ENCODE data around the gene REXO4. TPM values are rescaled to one million over a fixed set of nuclear protein-coding genes. Genes with fewer than 3 reads are reported as not detected.
"Not testable (repeated sequence)": the region's sequence is repeated elsewhere in the genome, so short reads cannot be mapped to it uniquely, and the experiment has no call there.

The REXO4 gene
- polyA plus RNA-seq, 1 donor from 2014 or later: 31.6 TPM

GRCh38 chr9:133378408-133378962 is 39.3 kb downstream of the REXO4 start:
- peak overlapping the region in 2 of 4 donors; percentile 46 to 74 for H3K4me3 Mint-ChIP-seq
- no peaks in the 10 kb centered on the region for H3K27me3 Mint-ChIP-seq
- H3K9me3 Mint-ChIP-seq: no peaks in the 10 kb centered on the region
- no peaks in the 10 kb centered on the region for H3K36me3 Mint-ChIP-seq
- peaks cover 8 to 12% (median 12%) of the 10 kb centered on the region in 3 donors for H3K4me1 Mint-ChIP-seq
- H3K27ac Mint-ChIP-seq: peak overlapping the region in 1 of 3 donors; percentile 29

DNA sequence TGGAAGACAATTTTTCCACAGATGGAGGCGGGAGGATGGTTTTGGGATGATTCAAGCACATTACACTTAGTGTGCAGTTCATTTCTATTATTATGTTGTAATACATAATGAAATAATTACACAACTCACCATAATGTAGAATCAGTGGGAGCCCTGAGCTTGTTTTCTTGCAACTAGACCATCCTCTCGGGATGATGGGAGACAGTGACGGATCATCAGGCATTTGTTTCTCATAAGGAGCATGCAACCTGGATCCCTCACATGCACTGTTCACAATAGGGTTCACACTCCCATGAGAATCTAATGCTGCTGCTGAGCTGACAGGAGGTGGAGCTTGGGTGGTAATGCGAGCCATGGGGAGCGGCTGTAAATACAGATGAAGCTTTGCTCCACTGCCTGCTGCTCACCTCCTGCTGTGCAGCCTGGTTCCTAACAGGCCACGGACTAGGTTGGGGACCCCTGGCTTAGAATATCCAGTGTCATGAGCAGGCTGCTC is 40.0 kb downstream of the REXO4 start:
- H3K4me1 Mint-ChIP-seq: peaks cover 10 to 15% (median 14%) of the 10 kb centered on the region in 3 donors
- H3K4me3 Mint-ChIP-seq: peak overlapping the region in 2 of 4 donors; percentile 76 to 81
- H3K9me3 Mint-ChIP-seq: no peaks in the 10 kb centered on the region
- peak overlapping the region in 1 of 3 donors; percentile 29 for H3K27ac Mint-ChIP-seq
- no peaks in the 10 kb centered on the region for H3K36me3 Mint-ChIP-seq
- no peaks in the 10 kb centered on the region for H3K27me3 Mint-ChIP-seq

DNA sequence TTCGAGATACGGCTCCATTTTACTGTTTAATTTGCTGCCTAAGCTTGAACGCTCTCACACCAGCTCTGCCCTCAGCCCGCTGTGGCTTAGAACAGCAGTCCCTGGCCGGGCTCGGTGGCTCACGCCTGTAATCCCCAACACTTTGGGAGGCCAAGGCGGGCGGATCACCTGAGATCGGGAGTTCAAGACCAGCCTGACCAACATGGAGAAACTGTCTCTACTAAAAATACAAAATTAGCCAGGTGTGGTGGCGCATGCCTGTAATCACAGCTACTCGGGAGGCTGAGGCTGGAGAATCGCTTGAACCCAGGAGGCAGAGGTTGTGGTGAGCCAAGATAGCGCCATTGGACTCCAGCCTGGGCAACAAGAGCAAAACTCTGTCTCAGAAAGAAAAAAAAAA is 40.5 kb downstream of the REXO4 start:
- H3K27me3 Mint-ChIP-seq, H3K36me3 Mint-ChIP-seq, H3K9me3 Mint-ChIP-seq, H3K27ac Mint-ChIP-seq: not testable (repeated sequence)
- Mint-ChIP-seq H3K4me1 (peaks cover 15 to 19% (median 17%) of the 10 kb centered on the region in 3 donors), H3K4me3 (peak overlapping the region; percentile 52 to 83 (median 78))

DNA sequence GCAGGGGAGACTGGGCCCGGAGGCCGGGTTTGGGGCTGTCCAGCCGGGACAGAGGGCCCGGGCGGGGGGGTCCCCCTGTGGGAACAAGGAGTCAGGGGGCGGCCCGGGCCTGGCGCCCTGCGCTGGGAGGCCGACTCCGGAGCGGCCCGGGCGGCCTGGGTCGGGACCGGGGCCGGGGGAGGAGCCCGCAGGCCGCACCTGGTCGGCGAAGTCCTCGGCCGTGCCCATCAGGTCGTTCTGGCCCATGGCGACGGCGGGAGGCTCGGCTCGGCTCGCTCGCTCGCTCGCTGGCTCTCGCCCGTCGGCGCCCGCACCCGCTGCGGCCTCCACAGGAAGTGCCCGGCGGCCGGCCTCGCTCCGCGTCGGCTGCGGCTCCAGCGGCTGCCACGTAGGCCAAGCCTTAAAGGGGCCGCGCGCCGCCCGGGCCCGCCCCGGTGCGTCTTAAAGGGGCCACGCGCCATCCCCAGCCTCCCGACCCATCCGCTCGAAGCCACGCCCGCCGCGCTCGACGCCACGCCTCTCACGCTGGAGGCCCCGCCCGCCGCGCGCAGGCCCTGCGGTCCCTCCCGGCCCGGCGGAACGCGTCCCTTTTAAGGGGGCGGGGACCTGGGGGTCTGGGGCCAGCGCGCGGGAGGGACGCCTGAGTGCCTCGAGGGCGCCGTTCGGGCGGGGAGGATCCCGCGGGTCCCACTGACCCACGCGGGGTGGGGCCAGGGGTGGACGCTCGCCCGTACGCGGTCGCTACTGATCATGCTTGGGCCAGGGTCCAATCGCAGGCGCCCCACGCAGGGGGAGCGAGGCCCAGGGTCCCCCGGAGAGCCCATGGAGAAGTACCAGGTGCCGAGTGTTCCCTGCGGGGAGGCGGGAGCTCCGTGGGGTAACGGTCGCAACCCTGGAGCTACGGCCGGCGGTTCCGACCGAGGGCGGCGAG is 41.8 kb downstream of the REXO4 start, which contains the start of the genes STKLD1 and SURF4:
TSS of gene STKLD1 (plus strand) at position 643 of the 931 bp plus-strand sequence. CDS start at position 751, 108 bp downstream.
TSS of gene SURF4 (minus strand) at position 337 of the 931 bp plus-strand sequence. CDS start at position 246, 91 bp downstream.
- H3K4me3 Mint-ChIP-seq: peak within 1 kb of the TSS; percentile 89 to 97 (median 94)
- peak within 1 kb of the TSS; percentile 88 to 98 (median 89) for H3K27ac Mint-ChIP-seq
- no peaks in the 10 kb centered on the region for H3K9me3 Mint-ChIP-seq
- no peaks in the 10 kb centered on the region for H3K27me3 Mint-ChIP-seq
- peaks cover 25 to 30% (median 27%) of the 10 kb centered on the region in 3 donors for H3K4me1 Mint-ChIP-seq
- H3K36me3 Mint-ChIP-seq: no peaks in the 10 kb centered on the region

GRCh38 chr9:133375116-133375723 is 42.6 kb downstream of the REXO4 start:
- Mint-ChIP-seq H3K27me3 (no peaks in the 10 kb centered on the region), H3K4me1 (peaks cover 33 to 37% (median 33%) of the 10 kb centered on the region in 3 donors), H3K36me3 (no peaks in the 10 kb centered on the region), H3K4me3 (peak overlapping the region; percentile 89 to 97 (median 94)), H3K27ac (peak overlapping the region; percentile 88 to 98 (median 89)), H3K9me3 (no peaks in the 10 kb centered on the region)

- Mint-ChIP-seq H3K36me3 (no peaks in the 10 kb centered on the region), H3K9me3 (no peaks in the 10 kb centered on the region), H3K4me3 (peak overlapping the region; percentile 89 to 97 (median 94)), H3K4me1 (peaks cover 33 to 42% (median 37%) of the 10 kb centered on the region in 3 donors), H3K27ac (peak overlapping the region; percentile 88 to 98 (median 89)), H3K27me3 (no peaks in the 10 kb centered on the region)
Observed at GRCh38 chr9:133374612-133375115, 43.1 kb downstream of the REXO4 start.

GRCh38 chr9:133372144-133372543 is 45.7 kb downstream of the REXO4 start:
- Mint-ChIP-seq H3K9me3 (no peaks in the 10 kb centered on the region), H3K36me3 (no peaks in the 10 kb centered on the region), H3K4me1 (peaks cover 39 to 51% (median 46%) of the 10 kb centered on the region in 3 donors), H3K27me3 (no peaks in the 10 kb centered on the region), H3K4me3 (peak overlapping the region in 3 of 4 donors; percentile 10 to 49 (median 41)), H3K27ac (peak overlapping the region in 1 of 3 donors; percentile 79)

DNA sequence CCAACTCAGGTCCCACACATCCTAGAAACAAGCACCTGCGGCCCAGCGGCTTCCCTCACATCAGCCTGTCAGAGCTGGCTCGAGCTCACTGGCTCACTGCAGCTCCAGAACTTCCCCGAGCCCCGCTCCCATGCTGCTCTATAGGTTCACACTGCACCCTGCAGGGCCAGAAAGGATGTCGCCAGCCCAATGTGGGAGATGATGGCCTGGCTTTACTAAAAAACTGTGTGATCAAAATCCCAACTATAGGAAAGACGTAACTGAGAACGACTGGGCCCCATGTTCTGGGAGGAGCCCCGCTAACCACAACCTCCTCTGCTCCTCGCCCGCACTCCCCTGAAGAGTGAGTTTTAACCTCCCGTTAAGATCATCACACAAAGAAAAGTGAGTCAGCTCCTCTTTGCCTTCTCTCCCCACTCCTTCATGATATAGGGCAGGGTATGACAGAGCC is 46.5 kb downstream of the REXO4 start:
- no peaks in the 10 kb centered on the region for H3K9me3 Mint-ChIP-seq
- peak overlapping the region; percentile 22 to 88 (median 62) for H3K4me3 Mint-ChIP-seq
- H3K27ac Mint-ChIP-seq: peak overlapping the region; percentile 53 to 96 (median 91)
- no peaks in the 10 kb centered on the region for H3K27me3 Mint-ChIP-seq
- peaks cover 39 to 51% (median 46%) of the 10 kb centered on the region in 3 donors for H3K4me1 Mint-ChIP-seq
- no peaks in the 10 kb centered on the region for H3K36me3 Mint-ChIP-seq

DNA sequence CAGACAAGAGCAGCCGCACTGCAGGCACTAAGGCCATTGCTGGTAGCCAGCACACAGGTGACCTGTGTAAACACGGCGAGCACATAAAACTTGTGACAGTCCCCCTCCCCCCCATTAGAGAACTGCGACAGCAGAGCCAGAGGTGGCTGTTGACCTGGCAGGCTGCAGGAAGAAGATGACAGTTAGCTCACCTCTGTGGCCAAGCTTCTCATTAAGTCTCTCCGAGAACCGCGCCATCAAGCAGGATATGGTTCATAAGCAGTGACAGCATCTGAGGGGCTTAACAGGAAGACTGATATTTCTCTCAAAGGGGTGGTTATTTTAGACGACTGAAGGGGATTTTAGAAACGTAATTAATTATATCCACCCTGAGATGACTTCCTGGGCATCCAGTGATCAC is 47.1 kb downstream of the REXO4 start:
- Mint-ChIP-seq H3K27ac (peak overlapping the region; percentile 53 to 96 (median 91)), H3K36me3 (no peaks in the 10 kb centered on the region), H3K9me3 (no peaks in the 10 kb centered on the region), H3K27me3 (no peaks in the 10 kb centered on the region), H3K4me1 (peaks cover 44 to 51% (median 46%) of the 10 kb centered on the region in 3 donors), H3K4me3 (peak overlapping the region in 3 of 4 donors; percentile 22 to 88 (median 41))

GRCh38 chr9:133369933-133370332 is 47.9 kb downstream of the REXO4 start:
- Mint-ChIP-seq H3K27me3 (no peaks in the 10 kb centered on the region), H3K4me3 (peak overlapping the region in 2 of 4 donors; percentile 32 to 45), H3K27ac (peak overlapping the region in 1 of 3 donors; percentile 73), H3K4me1 (peaks cover 42 to 49% (median 44%) of the 10 kb centered on the region in 3 donors), H3K9me3 (no peaks in the 10 kb centered on the region), H3K36me3 (no peaks in the 10 kb centered on the region)

DNA sequence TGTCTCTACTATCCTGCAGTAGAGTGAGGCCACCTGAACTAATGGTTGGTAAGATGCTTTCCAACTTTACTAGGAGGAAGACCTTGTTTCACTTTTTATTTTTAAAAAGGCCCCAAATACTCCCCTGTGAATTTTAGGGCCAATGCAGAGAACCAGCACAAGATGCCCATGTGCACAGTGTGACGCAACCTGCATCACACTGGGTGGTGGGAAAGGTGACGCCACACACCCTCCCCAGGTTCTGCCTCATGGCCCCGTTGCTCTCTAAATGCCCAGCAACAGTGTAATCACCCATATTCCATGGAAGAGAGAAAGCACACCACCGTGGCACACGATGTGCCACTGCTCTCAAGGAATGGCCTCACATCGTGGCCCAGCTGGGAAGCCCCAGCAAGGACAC is 48.4 kb downstream of the REXO4 start:
- Mint-ChIP-seq H3K27ac (no peak overlapping the region), H3K4me1 (peaks cover 37 to 44% (median 39%) of the 10 kb centered on the region in 3 donors), H3K4me3 (peak overlapping the region in 1 of 4 donors; percentile 32), H3K9me3 (no peaks in the 10 kb centered on the region), H3K27me3 (no peaks in the 10 kb centered on the region), H3K36me3 (no peaks in the 10 kb centered on the region)

- Mint-ChIP-seq H3K27ac (no peak overlapping the region), H3K36me3 (no peaks in the 10 kb centered on the region), H3K4me3 (peak overlapping the region in 1 of 4 donors; percentile 39), H3K4me1 (peaks cover 34 to 41% (median 36%) of the 10 kb centered on the region in 3 donors), H3K27me3 (no peaks in the 10 kb centered on the region), H3K9me3 (no peaks in the 10 kb centered on the region)
Observed at GRCh38 chr9:133368249-133368881, 49.4 kb downstream of the REXO4 start.

DNA sequence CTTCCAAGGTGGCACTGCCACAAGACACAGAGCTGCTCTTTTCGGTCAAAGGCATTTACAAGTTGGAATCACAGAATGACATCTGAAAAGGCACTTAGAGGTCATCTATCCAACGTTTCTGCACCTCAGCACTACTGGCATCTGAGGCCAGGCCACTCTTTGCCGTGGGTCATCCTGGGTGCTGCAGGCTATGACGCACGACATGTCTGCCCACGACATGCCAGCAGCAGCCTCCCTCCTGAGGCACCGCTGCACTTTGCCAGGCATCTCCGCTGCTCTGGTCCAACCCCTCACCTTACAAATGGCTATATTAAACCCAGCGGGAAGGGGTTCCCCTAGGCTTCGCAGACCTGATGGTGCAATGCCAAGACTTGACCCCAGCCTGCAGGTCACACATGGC is 50.0 kb downstream of the REXO4 start:
- H3K27ac Mint-ChIP-seq: no peak overlapping the region
- peak overlapping the region in 1 of 4 donors; percentile 39 for H3K4me3 Mint-ChIP-seq
- H3K9me3 Mint-ChIP-seq: no peaks in the 10 kb centered on the region
- peaks cover 32 to 39% (median 34%) of the 10 kb centered on the region in 3 donors for H3K4me1 Mint-ChIP-seq
- no peaks in the 10 kb centered on the region for H3K27me3 Mint-ChIP-seq
- no peaks in the 10 kb centered on the region for H3K36me3 Mint-ChIP-seq

DNA sequence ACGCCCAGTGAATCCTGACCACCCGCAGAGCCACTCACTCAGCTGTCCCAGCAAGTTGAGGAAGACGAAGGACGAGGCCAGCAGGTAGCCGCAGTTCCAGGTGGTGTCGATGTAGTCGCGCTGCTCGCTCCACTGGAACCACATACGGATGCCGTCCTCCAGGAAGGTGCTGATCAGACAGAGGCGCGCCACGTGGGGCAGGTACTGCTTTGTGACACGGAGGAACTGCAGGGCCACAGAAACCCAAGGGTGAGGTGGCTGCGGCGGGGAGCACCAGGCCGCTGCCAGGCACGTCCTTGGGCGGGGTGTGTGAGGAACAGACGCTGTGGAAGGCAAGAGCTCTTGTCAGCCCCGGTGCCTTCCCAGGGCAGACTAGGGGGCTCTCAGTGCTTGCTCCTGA is 50.6 kb downstream of the REXO4 start:
- peaks cover 28 to 34% (median 30%) of the 10 kb centered on the region in 3 donors for H3K4me1 Mint-ChIP-seq
- H3K27me3 Mint-ChIP-seq: no peaks in the 10 kb centered on the region
- H3K4me3 Mint-ChIP-seq: no peak overlapping the region
- H3K9me3 Mint-ChIP-seq: no peaks in the 10 kb centered on the region
- H3K36me3 Mint-ChIP-seq: no peaks in the 10 kb centered on the region
- peak overlapping the region in 1 of 3 donors; percentile 39 for H3K27ac Mint-ChIP-seq
